ENCODE results near the gene LMTK3. TPM values are rescaled to one million over a fixed set of nuclear protein-coding genes. Genes with fewer than 3 reads are reported as not detected.
A peak's percentile ranks its signal among the peaks of the same experiment; 100 is the strongest.

LMTK3 gene
- total RNA-seq, 1 donor from 2014 or later = 2.0 TPM

DNA sequence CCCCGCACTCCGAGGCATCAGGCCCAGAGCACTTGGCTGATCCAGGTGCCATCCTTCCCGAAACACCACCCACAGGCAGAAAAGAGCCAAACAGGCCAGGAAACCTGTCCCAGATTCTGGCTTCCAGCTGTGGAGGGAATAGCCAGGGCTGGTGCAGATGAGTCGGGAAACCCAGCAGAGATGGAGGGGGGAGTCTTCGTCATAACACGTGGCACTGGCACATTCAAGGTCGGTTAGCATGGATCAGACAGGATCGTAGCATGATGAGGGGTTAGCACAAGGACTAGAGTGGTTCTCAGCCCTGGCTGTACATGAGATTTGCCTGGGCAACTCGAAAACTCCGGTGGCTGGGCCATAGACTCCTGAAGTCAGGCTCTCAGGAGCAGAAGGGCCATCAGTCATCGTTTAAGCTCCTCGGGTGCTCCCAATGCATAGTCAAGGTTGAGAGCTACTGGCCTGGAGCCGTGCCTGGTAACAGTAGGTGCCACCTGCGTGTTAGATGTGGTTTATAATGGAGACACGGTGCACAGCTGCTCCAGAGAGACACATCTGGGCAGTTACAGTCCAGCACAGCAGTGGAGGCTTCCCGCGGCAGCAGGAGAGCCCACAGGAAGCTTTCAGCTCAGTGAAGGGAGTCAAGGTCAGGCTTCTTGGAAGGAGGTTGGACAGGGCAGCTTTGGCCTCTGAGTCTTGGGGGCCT is 36.1 kb downstream of the LMTK3 start:
- DNase-seq (ENCODE audit: low spot score) = no peak
- Mint-ChIP-seq H3K36me3 (ENCODE audit: low read depth) (peaks cover 19% of the 10 kb centered on the region), H3K4me3 (no peak overlapping the region), H3K27ac (no peak overlapping the region), H3K27me3 (ENCODE audit: insufficient read depth) (no peaks in the 10 kb centered on the region), H3K9me3 (no peaks in the 10 kb centered on the region), H3K4me1 (ENCODE audit: low read depth) (peaks cover 15% of the 10 kb centered on the region)
- intact Hi-C loops (cut with micrococcal nuclease) = no loop called here

GRCh38 chr19:48474084-48474592 is 37.5 kb downstream of the LMTK3 start:
- Mint-ChIP-seq H3K4me1 (ENCODE audit: low read depth) (peaks cover 7% of the 10 kb centered on the region), H3K36me3 (ENCODE audit: low read depth) (peaks cover 15% of the 10 kb centered on the region), H3K27ac (no peak overlapping the region), H3K4me3 (no peak overlapping the region), H3K27me3 (ENCODE audit: insufficient read depth) (no peaks in the 10 kb centered on the region), H3K9me3 (no peaks in the 10 kb centered on the region)
- intact Hi-C loops (cut with micrococcal nuclease) = no loop called here
- DNase-seq (ENCODE audit: low spot score) = no peak

DNA sequence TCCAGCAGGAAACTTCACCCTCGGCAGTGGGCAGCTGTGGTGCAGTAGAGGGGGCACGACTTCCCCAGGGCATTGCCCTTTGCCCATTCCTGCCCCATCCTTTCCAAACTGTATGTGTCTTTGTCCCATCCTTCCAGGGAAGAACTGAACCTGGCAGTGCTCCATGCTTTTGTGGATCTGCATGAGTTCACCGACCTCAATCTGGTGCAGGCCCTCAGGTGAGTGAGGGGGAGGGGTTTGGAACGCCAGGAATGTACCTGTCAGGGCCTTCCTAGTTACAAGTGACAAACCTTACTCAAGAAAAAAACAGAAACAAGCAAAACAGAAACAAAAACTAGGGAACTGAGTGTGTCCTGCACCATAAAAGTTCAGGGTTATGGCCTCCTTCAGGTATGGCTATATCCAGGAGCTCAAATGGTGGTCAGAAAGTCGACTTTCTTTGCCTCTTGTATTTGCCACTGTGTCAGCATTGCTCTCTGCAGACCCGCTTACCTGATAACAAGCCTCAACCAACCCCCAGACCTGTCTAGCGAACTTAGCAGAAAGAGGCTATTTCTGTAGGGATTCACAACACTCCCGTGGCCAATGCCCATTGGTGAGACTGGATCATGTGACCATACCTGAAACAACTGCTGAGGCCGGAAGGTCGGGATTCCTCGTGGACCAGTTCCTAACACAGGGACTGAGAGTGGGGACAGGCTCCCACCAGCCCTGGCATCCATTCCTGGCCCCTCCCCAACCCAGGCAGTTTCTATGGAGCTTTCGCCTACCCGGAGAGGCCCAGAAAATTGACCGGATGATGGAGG is 38.3 kb downstream of the LMTK3 start:
- Mint-ChIP-seq H3K4me1 (ENCODE audit: low read depth) (peaks cover 11% of the 10 kb centered on the region), H3K27ac (no peak overlapping the region), H3K36me3 (ENCODE audit: low read depth) (peaks cover 16% of the 10 kb centered on the region), H3K4me3 (no peak overlapping the region), H3K9me3 (no peaks in the 10 kb centered on the region), H3K27me3 (ENCODE audit: insufficient read depth) (no peaks in the 10 kb centered on the region)
- intact Hi-C loops (cut with micrococcal nuclease) = no loop called here
- DNase-seq (ENCODE audit: low spot score) = no peak

GRCh38 chr19:48471836-48472235 is 39.8 kb downstream of the LMTK3 start:
- DNase-seq (ENCODE audit: low spot score) = no peak
- no peaks in the 10 kb centered on the region for H3K27me3 Mint-ChIP-seq (ENCODE audit: insufficient read depth)
- H3K36me3 Mint-ChIP-seq (ENCODE audit: low read depth) = peaks cover 16% of the 10 kb centered on the region
- peaks cover 12% of the 10 kb centered on the region for H3K4me1 Mint-ChIP-seq (ENCODE audit: low read depth)
- H3K27ac Mint-ChIP-seq = no peak overlapping the region
- H3K4me3 Mint-ChIP-seq = peak overlapping the region; percentile 56
- intact Hi-C loops (cut with micrococcal nuclease) = no loop called here
- no peaks in the 10 kb centered on the region for H3K9me3 Mint-ChIP-seq

- Mint-ChIP-seq H3K9me3 (no peaks in the 10 kb centered on the region), H3K27ac (no peak overlapping the region), H3K4me3 (peak overlapping the region; percentile 56), H3K4me1 (ENCODE audit: low read depth) (peaks cover 12% of the 10 kb centered on the region), H3K27me3 (ENCODE audit: insufficient read depth) (no peaks in the 10 kb centered on the region), H3K36me3 (ENCODE audit: low read depth) (peaks cover 16% of the 10 kb centered on the region)
- intact Hi-C loops (cut with micrococcal nuclease) = no loop called here
- no peak for DNase-seq (ENCODE audit: low spot score)
These were observed 40.8 kb downstream of the LMTK3 start for GRCh38 chr19:48470856-48471255.

GRCh38 chr19:48469934-48470680 is 41.5 kb downstream of the LMTK3 start:
- intact Hi-C loops (cut with micrococcal nuclease) = loop anchor here (1.0 to 2.0 kb wide), 15 partner anchors 23 to 973 kb away; partner anchors contain the start of genes DBP, FTL, GRWD1 and LIG1
- DNase-seq (ENCODE audit: low spot score) = no peak
- H3K9me3 Mint-ChIP-seq = no peaks in the 10 kb centered on the region
- H3K36me3 Mint-ChIP-seq (ENCODE audit: low read depth) = peaks cover 14% of the 10 kb centered on the region
- peaks cover 12% of the 10 kb centered on the region for H3K4me1 Mint-ChIP-seq (ENCODE audit: low read depth)
- no peaks in the 10 kb centered on the region for H3K27me3 Mint-ChIP-seq (ENCODE audit: insufficient read depth)
- peak overlapping the region; percentile 90 for H3K4me3 Mint-ChIP-seq
- H3K27ac Mint-ChIP-seq = peak overlapping the region; percentile 63

DNA sequence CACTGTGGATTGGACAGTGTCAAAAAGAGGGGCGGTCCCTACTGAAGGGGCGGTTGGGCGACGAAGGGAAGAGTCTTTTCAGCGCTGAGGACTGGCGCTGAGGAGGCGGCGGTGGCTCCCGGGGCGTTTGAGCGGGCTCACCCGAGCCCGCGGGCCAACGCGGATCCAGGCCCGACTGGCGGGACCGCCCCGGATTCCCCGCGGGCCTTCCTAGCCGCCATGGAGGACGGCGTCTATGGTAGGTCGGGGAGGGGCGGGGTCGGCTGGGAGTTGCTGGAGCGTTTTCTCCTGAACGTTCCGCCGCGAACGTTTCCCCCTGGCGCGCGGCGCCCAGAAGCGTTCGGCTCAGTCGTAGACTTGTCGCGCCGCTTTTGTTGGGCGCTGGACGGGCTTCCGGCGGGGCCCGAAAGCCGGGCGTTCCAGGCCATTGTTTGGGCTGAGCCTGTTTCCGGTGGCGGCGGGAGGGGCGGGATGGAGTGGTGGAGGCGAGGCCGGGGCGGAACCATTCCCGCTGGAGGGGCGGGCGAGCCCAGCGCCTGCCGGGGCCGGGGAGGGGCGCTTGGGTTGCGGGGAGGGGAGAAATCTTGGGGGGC is 42.2 kb downstream of the LMTK3 start, which contains the start of gene CYTH2:
CYTH2 (plus strand) TSS at position 81 of the 593 bp plus-strand sequence; CDS start at position 220, 139 bp downstream.
- intact Hi-C loops (cut with micrococcal nuclease) = loop anchor here (1.0 to 2.0 kb wide), 15 partner anchors 24 to 973 kb away; partner anchors contain the start of genes DBP, FTL, GRWD1 and LIG1
- no peaks in the 10 kb centered on the region for H3K27me3 Mint-ChIP-seq (ENCODE audit: insufficient read depth)
- H3K4me3 Mint-ChIP-seq = peak within 1 kb of the TSS; percentile 90
- DNase-seq (ENCODE audit: low spot score) = peak; percentile 73
- H3K36me3 Mint-ChIP-seq (ENCODE audit: low read depth) = peaks cover 11% of the 10 kb centered on the region
- H3K4me1 Mint-ChIP-seq (ENCODE audit: low read depth) = peaks cover 12% of the 10 kb centered on the region
- H3K27ac Mint-ChIP-seq = peak within 1 kb of the TSS; percentile 88
- no peaks in the 10 kb centered on the region for H3K9me3 Mint-ChIP-seq

- H3K27ac Mint-ChIP-seq = peak overlapping the region; percentile 88
- peak overlapping the region; percentile 90 for H3K4me3 Mint-ChIP-seq
- peaks cover 12% of the 10 kb centered on the region for H3K4me1 Mint-ChIP-seq (ENCODE audit: low read depth)
- no peaks in the 10 kb centered on the region for H3K9me3 Mint-ChIP-seq
- no peaks in the 10 kb centered on the region for H3K27me3 Mint-ChIP-seq (ENCODE audit: insufficient read depth)
- intact Hi-C loops (cut with micrococcal nuclease) = loop anchor here (1.0 to 2.0 kb wide), 15 partner anchors 24 to 974 kb away; partner anchors contain the start of genes DBP, FTL, GRWD1 and LIG1
- peaks cover 10% of the 10 kb centered on the region for H3K36me3 Mint-ChIP-seq (ENCODE audit: low read depth)
- DNase-seq (ENCODE audit: low spot score) = peak; percentile 100
These were observed 42.8 kb downstream of the LMTK3 start for GRCh38 chr19:48468772-48469288.

DNA sequence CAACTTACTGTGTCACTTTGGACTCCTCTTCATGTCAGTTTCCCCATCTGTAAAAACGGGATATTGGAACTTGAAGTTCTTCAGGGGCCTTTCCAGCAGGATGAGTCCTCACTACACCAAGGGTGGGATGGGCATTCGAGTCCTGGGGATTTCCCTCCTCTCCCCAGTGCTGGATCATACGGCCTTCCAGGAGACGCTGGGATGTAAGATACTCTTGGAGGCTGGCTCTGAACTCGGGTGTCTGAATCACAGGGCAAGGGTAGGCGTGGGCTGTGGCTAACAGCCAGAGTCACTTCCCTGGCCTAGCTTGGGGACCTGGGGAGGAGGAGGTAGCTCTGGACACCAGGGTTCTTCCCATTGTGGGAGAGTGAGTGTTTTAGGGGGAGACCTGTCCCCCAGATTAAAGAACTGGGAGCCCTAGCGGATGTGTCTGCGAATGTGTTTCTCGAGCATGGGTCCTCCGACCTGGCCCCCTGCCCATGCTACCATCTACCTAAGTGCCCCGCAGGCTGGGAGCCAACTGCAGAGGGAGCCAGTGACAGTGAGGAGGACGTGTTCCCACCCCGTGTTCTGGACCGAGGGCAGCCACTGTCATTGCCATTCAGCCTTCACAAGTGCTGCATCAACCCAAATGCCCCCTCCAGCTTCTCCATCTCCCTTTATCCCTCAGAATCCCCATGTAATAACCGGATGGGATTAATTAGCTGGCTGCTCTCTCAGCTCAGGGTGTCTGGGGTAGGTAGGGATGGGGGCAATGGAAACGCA is 44.9 kb downstream of the LMTK3 start:
- H3K4me3 Mint-ChIP-seq = no peak overlapping the region
- H3K36me3 Mint-ChIP-seq (ENCODE audit: low read depth) = peaks cover 7% of the 10 kb centered on the region
- H3K27me3 Mint-ChIP-seq (ENCODE audit: insufficient read depth) = no peaks in the 10 kb centered on the region
- intact Hi-C loops (cut with micrococcal nuclease) = no loop called here
- no peaks in the 10 kb centered on the region for H3K9me3 Mint-ChIP-seq
- no peak overlapping the region for H3K27ac Mint-ChIP-seq
- H3K4me1 Mint-ChIP-seq (ENCODE audit: low read depth) = peaks cover 12% of the 10 kb centered on the region
- DNase-seq (ENCODE audit: low spot score) = no peak

DNA sequence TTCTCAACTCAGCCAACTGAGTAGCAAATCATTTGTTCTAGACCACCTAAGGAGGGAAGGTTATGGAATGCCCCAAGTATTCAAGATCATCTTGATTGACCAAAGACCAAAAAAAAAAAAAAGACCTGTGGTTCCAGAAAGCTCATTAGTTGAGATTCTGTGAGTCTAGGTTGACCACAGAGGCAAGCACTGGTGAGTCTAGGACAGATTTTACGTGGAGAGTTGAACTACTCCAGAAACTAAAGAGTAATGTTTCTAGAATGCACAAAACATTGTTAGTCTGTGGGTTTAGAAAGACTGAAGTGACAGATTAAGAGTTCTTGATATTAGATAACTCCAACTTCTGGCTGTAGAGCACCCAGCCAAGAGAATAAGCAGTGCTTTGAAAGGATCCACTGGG is 46.4 kb downstream of the LMTK3 start:
- Mint-ChIP-seq H3K27ac (no peak overlapping the region), H3K27me3 (ENCODE audit: insufficient read depth) (no peaks in the 10 kb centered on the region), H3K9me3 (no peaks in the 10 kb centered on the region), H3K4me1 (ENCODE audit: low read depth) (peaks cover 5% of the 10 kb centered on the region), H3K36me3 (ENCODE audit: low read depth) (peaks cover 5% of the 10 kb centered on the region), H3K4me3 (no peak overlapping the region)
- intact Hi-C loops (cut with micrococcal nuclease) = no loop called here
- no peak for DNase-seq (ENCODE audit: low spot score)

GRCh38 chr19:48461982-48462655 is 49.5 kb downstream of the LMTK3 start:
- peaks cover 6% of the 10 kb centered on the region for H3K36me3 Mint-ChIP-seq (ENCODE audit: low read depth)
- no peak for DNase-seq (ENCODE audit: low spot score)
- no peaks in the 10 kb centered on the region for H3K27me3 Mint-ChIP-seq (ENCODE audit: insufficient read depth)
- intact Hi-C loops (cut with micrococcal nuclease) = no loop called here
- no peak overlapping the region for H3K27ac Mint-ChIP-seq
- H3K4me1 Mint-ChIP-seq (ENCODE audit: low read depth) = no peaks in the 10 kb centered on the region
- no peaks in the 10 kb centered on the region for H3K9me3 Mint-ChIP-seq
- H3K4me3 Mint-ChIP-seq = no peak overlapping the region
